ENCODE data around the gene SAC3D1. TPM values are rescaled to one million over a fixed set of nuclear protein-coding genes. Genes with fewer than 3 reads are reported as not detected.
"Not testable (repeated sequence)": the region's sequence is repeated elsewhere in the genome, so short reads cannot be mapped to it uniquely, and the experiment has no call there.

SAC3D1 gene
- total RNA-seq, 6 donors from 2014 or later, result 9.1 to 18.9 (median 14.5) TPM

- DNase-seq (no peak), ATAC-seq (ENCODE audit: low FRiP score in 2 of 2) (no peak)
- no peaks in the 10 kb centered on the region for H3K4me1 ChIP-seq
- no peaks in the 10 kb centered on the region for H3K27me3 ChIP-seq
- H3K9me3 ChIP-seq, result no peaks in the 10 kb centered on the region
- TF ChIP-seq POLR2AphosphoS5 (IDR thresholded peaks at IDR 0.05), result no peak
- TF ChIP-seq CTCF (IDR thresholded peaks at IDR 0.05), result no peak
- no peak for TF ChIP-seq POLR2A (IDR thresholded peaks at IDR 0.05)
- TF ChIP-seq EP300 (IDR thresholded peaks at IDR 0.05), result no peak
- H3K4me3 ChIP-seq, result no peak overlapping the region
- H3K36me3 ChIP-seq, result peaks cover 0 to 37% (median 27%) of the 10 kb centered on the region in 4 donors
- 93 to 97% methylated on average over 7 to 11 of the region's 11 CpGs for WGBS, 2 donors
- H3K27ac ChIP-seq, result no peak overlapping the region
These were observed 19.5 kb upstream of the SAC3D1 start for GRCh38 chr11:65021509-65021908.

- H3K27me3 ChIP-seq; DNase-seq; H3K9me3 ChIP-seq; ATAC-seq (ENCODE audit: low FRiP score in 2 of 2); H3K27ac ChIP-seq; H3K4me3 ChIP-seq: not testable (repeated sequence)
- 80 to 89% methylated on average over 8 of the region's 8 CpGs for WGBS, 2 donors
- H3K36me3 ChIP-seq, result peaks cover 0 to 32% (median 23%) of the 10 kb centered on the region in 4 donors
- H3K4me1 ChIP-seq, result peaks cover 8 to 14% (median 12%) of the 10 kb centered on the region in 4 donors
These were observed 17.5 kb upstream of the SAC3D1 start for GRCh38 chr11:65023502-65023901.

- Histone ChIP-seq H3K27ac (peak overlapping the region; percentile 82 to 95 (median 89)), H3K36me3 (peaks cover 0 to 9% (median 4%) of the 10 kb centered on the region in 4 donors), H3K9me3 (no peaks in the 10 kb centered on the region), H3K4me3 (peak overlapping the region in 3 of 4 donors; percentile 51 to 66 (median 63)), H3K4me1 (peaks cover 16 to 21% (median 17%) of the 10 kb centered on the region in 4 donors), H3K27me3 (no peaks in the 10 kb centered on the region)
- ATAC-seq (ENCODE audit: low FRiP score in 2 of 2) (peak in 1 of 2 donors; percentile 2), DNase-seq (no peak)
- WGBS, 2 donors, result 55 to 66% methylated on average over 10 of the region's 10 CpGs
- no peak for TF ChIP-seq POLR2AphosphoS5 (IDR thresholded peaks at IDR 0.05)
- TF ChIP-seq POLR2A (IDR thresholded peaks at IDR 0.05), result no peak
- TF ChIP-seq EP300 (IDR thresholded peaks at IDR 0.05), result no peak
- no peak for TF ChIP-seq CTCF (IDR thresholded peaks at IDR 0.05)
These were observed 14.2 kb upstream of the SAC3D1 start for GRCh38 chr11:65026810-65027209.

GRCh38 chr11:65027213-65028067, 13.6 kb upstream of the SAC3D1 start, which contains the start of gene SNX15:
Gene SNX15, plus strand, starts transcription at chr11:65027439. Its CDS starts 99 bp downstream, at chr11:65027538.
- Histone ChIP-seq H3K4me3 (peak within 1 kb of the TSS; percentile 22 to 66 (median 57)), H3K36me3 (peaks cover 0 to 9% (median 6%) of the 10 kb centered on the region in 4 donors), H3K27ac (peak within 1 kb of the TSS; percentile 82 to 95 (median 89)), H3K9me3 (no peaks in the 10 kb centered on the region), H3K4me1 (peaks cover 16 to 21% (median 17%) of the 10 kb centered on the region in 4 donors), H3K27me3 (no peaks in the 10 kb centered on the region)
- DNase-seq (peak; percentile 94 to 97), ATAC-seq (ENCODE audit: low FRiP score in 2 of 2) (peak; percentile 97 to 99)
- WGBS, 2 donors, result 1 to 2% methylated on average over 22 to 33 of the region's 51 CpGs
- TF ChIP-seq EP300 (IDR thresholded peaks at IDR 0.05), result peak in 1 of 4 donors; percentile 42
- peak; percentile 56 to 77 (median 68) for TF ChIP-seq CTCF (IDR thresholded peaks at IDR 0.05)
- TF ChIP-seq POLR2AphosphoS5 (IDR thresholded peaks at IDR 0.05), result peak; percentile 57 to 83
- TF ChIP-seq POLR2A (IDR thresholded peaks at IDR 0.05), result peak in 2 of 4 donors; percentile 74 to 88

GRCh38 chr11:65032216-65032615, 8.8 kb upstream of the SAC3D1 start:
- ATAC-seq (ENCODE audit: low FRiP score in 2 of 2), result no peak
- TF ChIP-seq POLR2A (IDR thresholded peaks at IDR 0.05) (no peak), EP300 (IDR thresholded peaks at IDR 0.05) (no peak), CTCF (IDR thresholded peaks at IDR 0.05) (no peak), POLR2AphosphoS5 (IDR thresholded peaks at IDR 0.05) (no peak)
- Histone ChIP-seq H3K36me3 (peaks cover 10 to 57% (median 41%) of the 10 kb centered on the region in 4 donors), H3K27me3 (no peaks in the 10 kb centered on the region), H3K4me1 (peaks cover 11 to 22% (median 14%) of the 10 kb centered on the region in 4 donors), H3K9me3 (no peaks in the 10 kb centered on the region), H3K27ac (no peak overlapping the region), H3K4me3 (no peak overlapping the region)
- WGBS, 2 donors, result 88% methylated on average over 8 to 13 of the region's 13 CpGs
- no peak for DNase-seq
